Adrenal gland (tissue), 12 donors: ENCODE measurements around the gene SYNJ2BP. TPM values are rescaled to one million over a fixed set of nuclear protein-coding genes. Genes with fewer than 3 reads are reported as not detected.
"Not testable (repeated sequence)": the region's sequence is repeated elsewhere in the genome, so short reads cannot be mapped to it uniquely, and the experiment has no call there.

Source experiments
- DNase-seq, 7 donors: peaks; one replicate each; pipeline ENCODE4 v3.0.0-alpha.2; 2019 to 2020
- H3K27ac ChIP-seq, 5 donors: fragments of 200-600 bp; sonication (generic) in 4 of 5; 1 replicate in 3 of 5; 2 replicates in 2 of 5; pipeline versions ENCODE4 v1.5.1 to v1.8.0; 2016 to 2020; ENCODE audit warnings: mild to moderate bottlenecking in 1 of 5
- H3K27me3 ChIP-seq: fragments of 200-600 bp; 2 replicates; pipeline ENCODE4 v1.8.0; 2021
- H3K36me3 ChIP-seq, 2 donors: fragments of 200-600 bp; replicated peaks in 1 of 2; 1 replicate in 1 of 2; 2 replicates in 1 of 2; pipeline versions ENCODE4 v1.5.1 to v1.8.0; 2018 to 2022
- H3K4me1 ChIP-seq, 2 donors: fragments of 200-600 bp; replicated peaks in 1 of 2; 1 replicate in 1 of 2; 2 replicates in 1 of 2; pipeline versions ENCODE4 v1.5.1 to v1.8.0; 2018 to 2021
- H3K4me3 ChIP-seq, 4 donors: fragments of 200-600 bp; sonication (generic) in 3 of 4; one replicate each; pipeline ENCODE4 v1.5.1; 2016 to 2018
- H3K9me3 ChIP-seq, 3 donors: fragments of 200-600 bp; sonication (generic) in 1 of 3; replicated peaks in 1 of 3; 1 replicate in 2 of 3; 2 replicates in 1 of 3; pipeline versions ENCODE4 v1.5.1 to v1.8.0; 2016 to 2021
- POLR2A ChIP-seq, 2 donors: fragments of 450-650 bp; IDR thresholded peaks; one replicate each; pipeline ENCODE4 v1.6.1; 2017; ENCODE audit warnings: antibody characterized with exemption in 2 of 2, mild to moderate bottlenecking in 2 of 2, moderate library complexity in 1 of 2
- WGBS, 4 donors: extraction: QIAGEN DNeasy Blood & Tissue Kit in 2 of 4; methylation state at CpG; one replicate each; pipeline versions ENCODE4 v1.1.5 to v1.1.7; 2013 to 2017; 5-methylcytosine and 5-hydroxymethylcytosine counted together
- intact Hi-C, 2 donors: fragments of 100-400 bp; cut with DNase I; formaldehyde crosslinking; loops; one replicate each; pipeline versions ENCODE4 v1.14.1 to v1.15.0; 2022 to 2023
- polyA plus RNA-seq, 3 donors: library from polyadenylated mRNA; stranded (reverse); fragments of 200-250 nt in 2 of 3; fragments of 350-450 nt in 1 of 3; fragmentation: Illumina TruSeq in 1 of 3; extraction: RNeasy Lipid Tissue Mini Kit (QIAGEN cat#74804) in 1 of 3; gene quantifications; one replicate each; pipeline ENCODE4 v1.2.3, GENCODE V29; 2013 to 2014
- total RNA-seq, 9 donors: library from RNA; depleted of rRNA in 4 of 9; stranded (reverse); fragments of >200 nt in 4 of 9; fragments of 120-200 nt in 1 of 9; fragmentation: NEBNext Ultra II Directional in 1 of 9; extraction: Animal tissue kit (Norgen Biotek cat#: 25700) in 1 of 9; gene quantifications; one replicate each; pipeline versions ENCODE4 v1.1.0 to v1.2.4, GENCODE V29; 2013 to 2023
- TF ChIP-seq, protein P1 (sequence below), 6 experiments: fragments of 450-650 bp in 4 of 6; fragments of 200-600 bp in 2 of 6; sonication (generic) in 1 of 6; IDR thresholded peaks; 1 replicate in 5 of 6; 2 replicates in 1 of 6; pipeline versions ENCODE4 v1.5.1 to v1.8.0; 2016 to 2021; ENCODE audit warnings: antibody characterized with exemption in 6 of 6, mild to moderate bottlenecking in 2 of 6, moderate library complexity in 1 of 6
- donor health status: healthy with polysubstance abuse.
- donor health status: Bipolar disorder and iron deficiency.
- donor health status: DM: yes; HTN: yes; CAD: no.
- donor health status: DM: no; HTN: no; CAD: no.
- donor health status: DM: no; HTN: no; CAD: no.
- donor health status: DM: yes; HTN: yes; CAD: no.

SYNJ2BP gene
- total and polyA plus RNA-seq, 12 donors, result 7.0 to 42.3 (median 31.3) TPM

DNA sequence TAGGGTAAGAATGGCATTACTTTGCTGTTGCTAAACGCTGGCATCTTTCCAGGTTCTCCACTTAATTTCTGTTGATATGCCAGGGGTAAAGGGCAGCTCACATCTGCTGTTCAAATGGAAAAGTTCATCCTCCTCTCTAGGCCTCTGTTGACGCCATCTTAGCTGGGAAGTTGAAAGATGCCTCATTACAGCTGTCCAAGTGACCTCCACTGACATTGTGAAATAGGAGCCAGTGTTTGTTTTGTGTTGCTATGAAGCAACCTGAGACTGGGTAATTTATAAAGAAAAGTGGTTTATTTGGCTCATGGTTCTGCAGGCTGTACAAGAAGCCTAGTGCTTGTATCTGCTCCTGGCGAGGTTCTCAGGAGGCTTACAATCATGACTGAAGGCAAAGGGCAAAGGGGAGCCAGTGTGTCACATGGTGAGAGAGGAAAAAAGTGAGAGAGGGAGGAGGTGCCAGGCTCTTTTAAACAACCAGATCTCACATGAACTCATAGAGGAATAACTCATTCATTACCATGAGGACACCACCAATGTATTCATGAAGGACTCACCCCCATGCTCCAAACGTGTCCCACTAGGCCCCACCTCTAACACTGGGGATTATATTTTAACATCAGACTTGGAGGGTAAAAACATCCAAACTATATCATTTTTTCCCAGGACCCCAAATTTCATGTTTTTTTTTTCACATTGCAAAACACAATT is 31.9 kb upstream of the SYNJ2BP start:
- no peaks in the 10 kb centered on the region for H3K9me3 ChIP-seq
- no peak for TF ChIP-seq POLR2A (IDR thresholded peaks at IDR 0.05)
- TF ChIP-seq, protein P1, sequence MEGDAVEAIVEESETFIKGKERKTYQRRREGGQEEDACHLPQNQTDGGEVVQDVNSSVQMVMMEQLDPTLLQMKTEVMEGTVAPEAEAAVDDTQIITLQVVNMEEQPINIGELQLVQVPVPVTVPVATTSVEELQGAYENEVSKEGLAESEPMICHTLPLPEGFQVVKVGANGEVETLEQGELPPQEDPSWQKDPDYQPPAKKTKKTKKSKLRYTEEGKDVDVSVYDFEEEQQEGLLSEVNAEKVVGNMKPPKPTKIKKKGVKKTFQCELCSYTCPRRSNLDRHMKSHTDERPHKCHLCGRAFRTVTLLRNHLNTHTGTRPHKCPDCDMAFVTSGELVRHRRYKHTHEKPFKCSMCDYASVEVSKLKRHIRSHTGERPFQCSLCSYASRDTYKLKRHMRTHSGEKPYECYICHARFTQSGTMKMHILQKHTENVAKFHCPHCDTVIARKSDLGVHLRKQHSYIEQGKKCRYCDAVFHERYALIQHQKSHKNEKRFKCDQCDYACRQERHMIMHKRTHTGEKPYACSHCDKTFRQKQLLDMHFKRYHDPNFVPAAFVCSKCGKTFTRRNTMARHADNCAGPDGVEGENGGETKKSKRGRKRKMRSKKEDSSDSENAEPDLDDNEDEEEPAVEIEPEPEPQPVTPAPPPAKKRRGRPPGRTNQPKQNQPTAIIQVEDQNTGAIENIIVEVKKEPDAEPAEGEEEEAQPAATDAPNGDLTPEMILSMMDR (IDR thresholded peaks at IDR 0.05), result no peak

DNA sequence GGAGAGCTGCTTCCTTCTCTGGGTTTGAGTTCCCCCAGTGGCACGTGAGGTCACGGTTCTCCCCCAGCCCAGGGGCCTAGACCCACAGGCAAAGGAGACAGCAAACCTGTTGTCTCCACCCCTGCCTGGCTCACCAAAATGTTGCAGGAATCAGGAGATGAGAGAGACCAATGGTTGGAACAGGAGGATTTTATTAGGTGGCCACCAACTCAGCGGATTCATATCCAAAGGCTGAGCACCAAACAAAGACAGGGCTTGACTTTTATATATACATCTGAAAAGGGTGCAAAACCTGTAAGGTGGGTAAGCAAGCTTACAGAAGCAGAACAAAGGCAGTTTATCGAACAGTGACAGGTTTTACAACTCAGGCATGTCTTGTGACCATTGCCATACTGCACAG is 25.9 kb upstream of the SYNJ2BP start:
- intact Hi-C loops, result no loop called here

More for the DNA sequence above, 31.9 kb upstream of the SYNJ2BP start:
- peak in 4 of 7 donors; percentile 7 to 47 (median 28) for DNase-seq
- no peaks in the 10 kb centered on the region for H3K4me1 ChIP-seq
- H3K4me3 ChIP-seq, result no peak overlapping the region
- no peaks in the 10 kb centered on the region for H3K27me3 ChIP-seq
- H3K27ac ChIP-seq, result no peak overlapping the region
- 68 to 84% (median 77%) methylated on average over 4 of the region's 4 CpGs for WGBS, 4 donors
- no peaks in the 10 kb centered on the region for H3K36me3 ChIP-seq
- intact Hi-C loops, result no loop called here

DNA sequence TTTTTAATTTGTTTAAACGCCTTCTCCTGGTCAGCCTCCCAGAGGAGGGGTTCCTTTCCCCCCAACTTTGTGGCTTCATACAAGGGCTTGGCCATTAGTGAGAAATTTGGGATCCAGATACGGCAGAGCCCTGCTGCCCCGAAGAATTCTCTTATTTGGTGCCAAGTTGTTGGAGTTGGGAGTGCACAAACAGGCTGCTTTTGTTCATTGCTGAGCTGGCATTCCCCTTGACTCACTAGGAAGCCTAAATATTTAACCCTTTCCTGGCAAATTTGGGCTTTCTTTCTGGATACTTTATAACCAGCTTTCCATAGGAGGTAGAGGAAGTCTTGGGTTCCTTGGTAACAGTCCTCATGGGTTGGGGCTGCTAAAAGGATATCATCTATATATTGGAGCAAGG is 24.8 kb upstream of the SYNJ2BP start:
- Histone ChIP-seq H3K27ac (no peak overlapping the region), H3K36me3 (no peaks in the 10 kb centered on the region), H3K4me1 (no peaks in the 10 kb centered on the region), H3K4me3 (no peak overlapping the region), H3K9me3 (peaks cover 0 to 12% (median 0%) of the 10 kb centered on the region in 3 donors), H3K27me3 (no peaks in the 10 kb centered on the region)
- no peak for TF ChIP-seq POLR2A (IDR thresholded peaks at IDR 0.05)
- TF ChIP-seq, protein P1 (IDR thresholded peaks at IDR 0.05), result no peak
- 68 to 75% (median 75%) methylated on average over 3 of the region's 3 CpGs for WGBS, 4 donors
- no peak for DNase-seq
- intact Hi-C loops, result no loop called here

More for the DNA sequence above, 25.9 kb upstream of the SYNJ2BP start:
- Histone ChIP-seq H3K27ac (no peak overlapping the region), H3K27me3 (no peaks in the 10 kb centered on the region), H3K9me3 (peaks cover 0 to 6% (median 0%) of the 10 kb centered on the region in 3 donors), H3K4me1 (no peaks in the 10 kb centered on the region), H3K4me3 (no peak overlapping the region), H3K36me3 (no peaks in the 10 kb centered on the region)
- 84 to 94% (median 92%) methylated on average over 3 to 4 of the region's 4 CpGs for WGBS, 4 donors
- no peak for TF ChIP-seq POLR2A (IDR thresholded peaks at IDR 0.05)
- TF ChIP-seq, protein P1 (IDR thresholded peaks at IDR 0.05), result no peak
- DNase-seq, result no peak

DNA sequence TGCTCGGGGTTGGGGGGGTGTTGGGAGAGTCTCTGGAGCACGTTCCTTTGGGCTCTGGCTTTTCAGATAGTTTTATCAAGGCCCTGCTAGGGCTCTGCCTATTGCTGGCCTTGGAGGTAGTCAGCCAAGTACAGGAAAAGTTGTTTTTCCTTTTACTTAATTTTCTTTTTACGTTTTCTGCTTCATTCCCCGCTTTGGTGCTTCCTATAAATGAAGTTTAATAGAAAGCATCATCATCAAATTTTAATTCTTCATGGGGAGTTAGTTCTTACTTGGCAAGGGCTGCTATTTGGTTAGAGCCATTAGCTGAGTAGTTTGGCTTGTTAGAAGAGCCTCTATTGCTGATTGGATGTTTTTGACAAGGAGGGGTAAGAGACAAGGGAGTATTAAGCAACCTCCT is 20.0 kb upstream of the SYNJ2BP start:
- WGBS, 4 donors, result 38 to 51% (median 44%) methylated on average over 4 of the region's 4 CpGs
- TF ChIP-seq, protein P1 (IDR thresholded peaks at IDR 0.05), result no peak
- no peak for TF ChIP-seq POLR2A (IDR thresholded peaks at IDR 0.05)
- no peak overlapping the region for H3K27ac ChIP-seq
- peaks cover 0 to 5% (median 0%) of the 10 kb centered on the region in 3 donors for H3K9me3 ChIP-seq
- H3K36me3 ChIP-seq, result no peaks in the 10 kb centered on the region
- no peak overlapping the region for H3K4me3 ChIP-seq
- H3K27me3 ChIP-seq, result no peaks in the 10 kb centered on the region
- DNase-seq, result no peak
- H3K4me1 ChIP-seq, result no peaks in the 10 kb centered on the region
- intact Hi-C loops, result no loop called here

DNA sequence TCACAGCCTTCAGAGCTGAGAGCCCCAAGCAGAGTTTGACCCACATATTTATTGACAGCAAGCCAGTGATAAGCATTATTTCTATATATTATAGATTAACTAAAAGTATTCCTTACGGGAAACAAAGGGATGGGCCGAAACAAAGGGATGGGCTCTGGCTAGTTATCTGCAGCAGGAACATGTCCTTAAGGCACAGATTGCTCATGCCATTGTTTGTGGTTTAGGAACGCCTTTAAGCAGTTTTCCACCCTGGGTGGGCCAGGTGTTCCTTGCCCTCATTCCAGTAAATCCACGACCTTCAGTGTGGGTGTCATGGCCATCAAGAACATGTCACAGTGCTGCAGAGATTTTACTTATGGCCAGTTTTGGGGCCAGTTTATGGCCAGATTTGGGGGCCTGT is 9.7 kb upstream of the SYNJ2BP start:
- H3K4me1 ChIP-seq, H3K36me3 ChIP-seq, H3K9me3 ChIP-seq, H3K27ac ChIP-seq, H3K27me3 ChIP-seq, H3K4me3 ChIP-seq, intact Hi-C loops, DNase-seq: not testable (repeated sequence)
- WGBS, 4 donors, result 65 to 76% (median 70%) methylated on average over 4 of the region's 4 CpGs
